Stimulated activated CD8-positive, alpha-beta memory T cell treated with anti-CD3 and anti-CD28 coated beads, Interleukin-15, amount 100 ng/mL, for 48 hours (primary cell): Measurements from ENCODE around the gene MTX2.
"Not testable (repeated sequence)": the region's sequence is repeated elsewhere in the genome, so short reads cannot be mapped to it uniquely, and the experiment has no call there.

ENCODE experiments used
- DNase-seq, 2 donors: peaks; one replicate each; pipeline ENCODE4 v3.0.0-alpha.2; 2020; ENCODE audit warnings: low read depth in 2 of 2

MTX2 gene

DNA sequence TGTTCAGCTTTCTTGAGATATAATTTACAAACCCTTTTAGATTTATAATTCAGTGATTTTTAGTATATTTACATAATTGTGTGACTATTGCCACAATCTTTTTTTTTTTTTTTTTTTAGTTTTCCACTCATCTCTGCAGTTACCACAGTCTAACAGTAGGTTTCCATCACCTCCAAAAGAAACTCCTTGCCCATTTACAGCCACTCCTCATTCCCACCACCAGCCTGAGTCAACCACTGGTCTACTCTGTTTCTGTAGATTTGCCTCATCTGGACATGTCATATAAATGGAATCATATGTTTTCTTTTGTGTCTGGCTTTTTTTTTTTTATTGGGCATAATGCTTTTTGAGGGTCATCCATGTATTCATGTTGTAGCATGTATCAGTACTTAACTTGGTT is 16.1 kb downstream of the MTX2 start:
- DNase-seq: no peak

DNA sequence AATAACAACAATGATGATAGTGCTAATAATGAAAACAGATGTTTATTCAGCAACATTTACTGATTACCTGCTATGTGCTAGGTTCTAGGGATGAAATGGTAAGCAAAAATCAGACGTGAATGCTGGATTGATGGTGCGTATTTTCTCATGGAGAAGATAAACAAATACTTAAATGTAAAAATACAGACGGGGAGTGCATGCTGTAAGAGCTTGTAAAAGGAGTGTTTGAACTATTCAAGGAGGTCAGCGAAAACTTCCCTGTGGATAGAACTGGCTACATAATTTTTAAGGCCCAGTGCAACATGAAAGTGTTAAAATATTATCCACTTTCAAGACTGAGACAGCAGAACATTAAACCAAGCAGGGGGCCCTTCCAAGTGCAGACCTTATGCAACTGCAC is 22.1 kb downstream of the MTX2 start:
- no peak for DNase-seq

DNA sequence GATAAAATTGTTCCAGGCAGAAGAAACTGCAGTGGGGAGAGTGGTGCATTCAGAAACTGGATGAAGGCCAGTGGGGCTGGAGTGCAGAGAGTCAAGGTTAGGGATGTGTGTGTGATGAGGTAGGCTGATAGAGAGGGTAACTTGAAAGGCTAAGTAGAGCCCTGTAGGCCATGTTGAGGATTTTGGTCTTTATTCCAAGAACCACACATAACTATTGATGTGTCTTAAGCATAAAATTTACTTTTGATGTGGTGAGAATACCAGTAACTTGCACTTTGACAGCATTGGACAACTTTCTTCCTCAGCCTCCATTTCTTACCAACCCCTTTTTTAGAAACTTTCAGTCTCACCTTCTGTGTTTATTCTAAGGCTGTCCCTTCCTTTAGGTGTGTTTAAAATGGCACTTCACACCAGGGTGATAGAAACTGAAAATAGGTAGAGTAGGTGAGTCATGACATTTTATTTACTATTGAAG is 22.6 kb downstream of the MTX2 start:
- DNase-seq: no peak

- DNase-seq: no peak
Observed at GRCh38 chr2:176292608-176293007, 23.4 kb downstream of the MTX2 start.

- DNase-seq: no peak
Observed at GRCh38 chr2:176293334-176293733, 24.1 kb downstream of the MTX2 start.

- no peak for DNase-seq
Observed at GRCh38 chr2:176297067-176297466, 27.8 kb downstream of the MTX2 start.

DNA sequence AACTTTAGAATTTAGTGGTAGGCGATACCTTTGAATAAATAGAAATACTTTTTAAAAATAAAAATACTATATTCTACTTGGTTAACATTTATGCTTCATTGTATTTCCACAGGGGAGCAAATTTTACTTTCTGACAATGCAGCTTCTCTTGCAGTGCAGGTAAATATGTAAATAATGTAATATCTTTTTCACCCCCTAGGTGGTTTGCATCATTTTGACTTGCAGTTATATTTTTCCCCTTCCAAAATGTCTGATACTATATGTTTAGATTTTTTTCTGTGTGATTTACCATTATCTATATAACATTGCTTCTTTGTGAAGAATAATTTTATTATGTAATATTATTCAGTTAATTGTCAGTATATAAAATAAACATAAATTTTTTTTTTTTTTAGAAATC is 28.5 kb downstream of the MTX2 start:
- no peak for DNase-seq

- not testable (repeated sequence) for DNase-seq
Observed at GRCh38 chr2:176306020-176306419, 36.8 kb downstream of the MTX2 start.

DNA sequence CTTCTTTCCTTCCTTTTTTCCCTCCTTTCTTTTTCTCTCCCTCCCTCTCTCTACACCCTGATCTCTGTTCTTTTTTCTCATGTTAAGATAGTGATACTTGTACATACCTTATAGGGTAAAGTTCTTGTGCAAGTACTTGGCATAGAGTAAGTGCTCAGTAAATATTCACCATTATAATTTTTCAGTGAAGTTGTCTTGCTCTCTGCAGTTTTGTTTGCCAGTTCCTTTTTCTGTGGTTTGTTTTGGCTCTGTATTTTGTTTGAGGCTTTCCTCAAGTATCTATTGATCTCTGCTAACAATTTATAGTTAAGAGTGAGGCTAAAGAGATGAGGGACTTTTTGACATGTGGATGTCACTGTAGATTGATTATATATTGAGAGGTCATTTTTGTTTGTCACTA is 48.0 kb downstream of the MTX2 start:
- no peak for DNase-seq

DNA sequence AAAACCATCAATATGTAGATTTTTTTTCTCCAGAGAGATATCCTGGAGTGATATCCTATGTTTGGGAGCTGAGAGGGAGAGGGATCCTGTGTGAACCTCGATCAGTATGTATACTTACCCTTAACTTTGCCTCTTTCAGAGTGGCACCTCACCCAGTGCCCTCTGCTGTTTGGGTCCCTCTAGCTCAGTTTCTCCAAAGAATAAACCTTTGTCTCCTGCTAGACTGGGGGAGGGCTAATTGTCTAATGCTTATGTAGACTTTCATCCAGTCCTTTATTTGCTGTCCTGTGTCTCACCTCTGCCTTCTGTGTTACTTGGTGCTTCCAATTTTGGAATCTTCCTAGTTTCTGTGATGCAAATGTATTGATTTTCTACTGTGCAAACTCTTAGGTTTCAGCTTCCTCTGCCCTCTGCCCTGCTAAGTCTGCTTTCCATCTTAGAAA is 48.4 kb downstream of the MTX2 start:
- no peak for DNase-seq

GRCh38 chr2:176321916-176322315 is 52.7 kb downstream of the MTX2 start:
- no peak for DNase-seq

- no peak for DNase-seq
Observed at GRCh38 chr2:176324862-176325261, 55.6 kb downstream of the MTX2 start.

DNA sequence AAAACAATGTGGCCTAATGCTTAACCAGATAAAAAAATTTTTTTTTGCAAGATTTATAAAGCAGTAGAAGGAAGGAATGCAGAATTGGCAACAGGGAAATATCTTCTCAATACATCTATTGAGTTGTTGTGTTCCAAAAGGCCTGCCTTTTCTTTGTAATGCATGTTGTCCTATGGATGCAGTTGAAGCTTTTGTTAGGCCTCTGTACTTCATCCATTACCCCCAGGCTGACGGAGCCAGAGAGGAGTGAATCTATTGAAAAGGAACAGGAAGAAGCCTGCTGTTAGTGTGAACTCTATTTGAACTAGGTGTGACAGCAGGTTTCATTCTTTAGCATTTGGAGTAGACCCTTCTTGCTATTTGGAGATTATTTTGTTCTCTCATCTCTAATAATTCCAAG is 56.5 kb downstream of the MTX2 start:
- no peak for DNase-seq

DNA sequence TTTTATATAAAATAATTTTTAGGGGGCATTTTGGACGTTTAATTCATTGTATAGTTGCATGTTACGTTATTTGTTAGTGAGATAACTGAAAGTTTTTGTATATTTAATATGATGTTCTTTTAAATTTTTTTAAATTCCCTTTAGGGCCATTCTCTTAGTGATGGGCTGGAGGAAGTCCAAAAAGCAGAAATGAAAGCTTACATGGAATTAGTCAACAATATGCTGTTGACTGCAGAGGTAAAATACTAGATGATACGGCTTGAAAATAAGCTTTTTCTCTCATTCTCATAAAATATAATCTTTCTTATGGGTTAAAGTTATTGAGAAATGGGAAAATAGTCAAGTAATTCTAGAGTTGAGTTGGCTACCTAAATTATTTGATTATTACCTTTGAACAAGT is 58.9 kb downstream of the MTX2 start:
- no peak for DNase-seq

GRCh38 chr2:176330612-176331011 is 61.4 kb downstream of the MTX2 start:
- DNase-seq: no peak

DNA sequence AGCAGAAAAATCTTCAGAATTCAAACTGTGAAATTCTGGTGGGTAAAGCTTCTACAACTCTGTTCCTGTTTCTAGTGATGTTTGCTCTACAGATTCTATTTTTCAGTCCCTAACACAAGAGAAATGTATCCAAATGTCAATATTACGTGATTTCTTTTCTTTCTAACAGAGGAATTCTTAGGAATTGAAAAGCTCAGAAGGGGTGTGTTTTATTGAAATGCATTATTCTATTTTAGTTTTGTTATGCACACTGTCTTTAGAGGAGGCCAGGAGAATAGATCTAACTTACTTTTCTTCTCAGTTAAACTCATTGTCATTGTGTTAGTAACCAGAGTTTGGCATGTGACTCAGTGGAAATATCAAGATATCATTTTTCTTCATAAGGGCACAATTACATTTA is 62.4 kb downstream of the MTX2 start:
- DNase-seq: no peak

GRCh38 chr2:176334729-176335128 is 65.5 kb downstream of the MTX2 start:
- DNase-seq: no peak

DNA sequence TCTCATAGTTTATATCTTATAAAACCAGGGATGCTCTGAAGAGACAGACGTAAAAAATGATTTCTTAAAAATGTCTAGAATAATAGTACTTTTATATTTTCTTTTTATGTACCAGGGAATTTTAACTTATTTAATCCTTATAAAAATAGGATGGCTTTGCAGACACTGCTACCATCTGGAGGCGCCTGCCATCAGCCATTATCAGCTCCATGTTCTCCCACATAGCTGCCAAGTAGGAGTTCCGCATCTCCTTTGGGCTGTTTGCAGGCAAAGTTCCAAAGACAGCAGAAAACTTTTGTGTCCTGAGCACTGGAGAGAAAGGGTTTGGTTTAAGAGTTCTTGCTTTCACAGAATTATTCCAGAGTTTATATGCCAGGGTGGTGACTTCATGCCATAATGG is 69.2 kb downstream of the MTX2 start:
- no peak for DNase-seq

DNA sequence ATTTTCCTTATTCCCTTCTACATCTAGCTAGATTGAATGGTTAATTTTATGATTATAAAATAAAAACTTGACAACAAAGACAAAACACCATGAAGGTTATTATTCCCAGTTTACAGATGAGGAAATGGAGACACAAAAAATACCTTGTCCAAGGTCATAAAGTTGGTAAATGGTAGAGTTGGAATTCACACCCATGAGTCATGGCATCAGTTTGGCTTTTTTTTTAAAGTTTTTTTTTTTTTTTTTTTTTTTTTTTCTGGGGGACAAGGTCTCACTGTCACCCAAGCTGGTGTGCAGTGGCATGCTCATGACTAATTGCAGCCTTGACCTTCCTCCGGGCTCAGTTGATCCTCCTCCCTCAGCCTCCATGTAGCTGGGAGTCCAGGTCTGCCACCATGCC is 70.0 kb downstream of the MTX2 start:
- DNase-seq: no peak

GRCh38 chr2:176356251-176356650 is 87.0 kb downstream of the MTX2 start:
- no peak for DNase-seq

DNA sequence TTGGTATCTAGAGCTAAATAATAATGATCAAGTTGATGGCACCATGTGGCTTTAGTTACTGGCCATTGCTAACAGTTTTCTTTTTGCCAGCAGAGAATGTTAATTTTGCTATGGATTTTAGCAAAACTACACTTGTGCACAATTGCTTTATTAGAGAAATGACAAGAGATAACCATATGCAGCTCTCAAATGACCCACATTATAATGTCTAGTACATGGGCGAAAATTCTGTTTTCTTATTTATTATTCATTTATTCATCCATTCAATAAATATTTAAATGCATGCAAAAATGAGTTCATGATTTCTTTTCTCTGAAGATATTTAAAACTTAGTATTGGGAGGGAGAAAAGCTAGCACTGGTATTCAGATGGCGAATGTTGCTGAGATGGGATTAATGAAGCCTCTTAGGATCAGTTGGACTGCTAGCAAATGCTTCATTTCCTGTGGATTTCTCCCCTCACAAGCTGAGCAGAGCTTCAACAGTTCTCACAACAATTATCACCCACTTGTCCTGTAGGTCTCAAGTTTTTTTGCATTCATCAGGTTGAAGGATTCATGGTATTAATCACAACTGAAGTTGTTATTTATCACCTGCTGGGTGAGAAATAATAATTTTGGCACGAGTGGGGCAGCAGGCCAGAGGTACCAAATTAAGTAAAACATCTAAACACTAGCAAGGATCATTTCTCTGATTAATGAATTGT is 95.2 kb downstream of the MTX2 start:
- DNase-seq: no peak

DNA sequence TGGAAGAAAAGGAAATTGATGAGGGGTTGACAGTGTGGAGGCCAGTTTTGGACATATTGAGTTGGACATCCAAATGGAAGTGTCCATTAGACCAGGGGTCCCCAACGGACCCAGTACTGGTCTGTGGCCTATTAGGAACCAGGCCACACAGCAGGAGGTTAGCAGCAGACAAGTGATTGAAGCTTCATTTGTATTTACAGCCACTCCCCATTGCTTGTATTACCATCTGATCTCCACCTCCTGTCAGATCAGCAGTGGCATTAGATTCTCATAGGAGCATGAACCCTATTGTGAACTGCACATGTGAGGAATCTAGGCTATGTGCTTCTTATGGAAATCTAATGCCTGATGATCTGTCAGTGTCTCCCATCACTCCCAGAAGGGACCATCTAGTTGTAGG is 99.1 kb downstream of the MTX2 start:
- DNase-seq: no peak

DNA sequence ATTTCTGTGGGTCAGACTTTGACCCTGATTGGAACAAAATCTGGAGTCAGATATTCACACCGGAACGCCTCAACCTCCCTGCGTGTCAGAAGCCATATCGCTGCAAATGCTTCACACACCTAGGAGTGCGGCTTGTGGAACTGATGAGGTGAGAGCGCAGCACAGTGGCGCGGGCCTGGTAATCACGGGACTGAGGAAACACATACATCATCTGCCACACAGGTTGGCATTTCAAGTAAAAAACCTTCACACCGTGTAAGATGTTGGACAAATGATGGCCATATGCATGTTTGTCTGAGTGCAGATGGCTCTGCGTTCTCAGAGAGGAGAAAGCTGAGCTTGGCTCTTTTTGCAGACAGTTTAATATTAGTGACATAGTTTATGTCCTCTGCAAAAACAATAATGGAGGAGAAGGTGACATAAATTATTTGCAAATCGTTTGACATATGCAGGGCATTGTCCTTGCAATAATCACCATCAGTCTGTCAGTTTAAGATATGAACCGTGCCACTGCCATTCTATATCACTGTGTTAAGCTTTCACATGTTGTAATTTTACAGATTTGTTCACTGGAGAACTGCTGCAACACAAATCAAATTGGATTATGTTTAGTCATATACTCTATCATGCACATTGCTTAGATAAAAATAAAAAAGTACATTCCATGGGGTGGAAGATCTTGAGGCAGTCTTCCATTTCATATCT is 101.4 kb downstream of the MTX2 start:
- DNase-seq: no peak
